COR-L47 (cell line): Measurements from ENCODE around the gene CENPU.

Experiments
- DNase-seq: peaks from one replicate; lab custom pipeline; 2025; lab: John Stamatoyannopoulos, UW

CENPU gene

GRCh38 chr4:184712322-184712721 lies 21.6 kb downstream of the CENPU start:
- DNase-seq, result no peak

GRCh38 chr4:184706453-184706852 lies 27.4 kb downstream of the CENPU start:
- DNase-seq, result no peak

GRCh38 chr4:184705692-184706091 lies 28.2 kb downstream of the CENPU start:
- no peak for DNase-seq

- no peak for DNase-seq
Measured at GRCh38 chr4:184702114-184702513, 31.8 kb downstream of the CENPU start.

GRCh38 chr4:184699941-184700340 lies 34.0 kb downstream of the CENPU start:
- DNase-seq, result no peak

- no peak for DNase-seq
Measured at GRCh38 chr4:184697956-184698355, 35.9 kb downstream of the CENPU start.

GRCh38 chr4:184695178-184695896 lies 38.6 kb downstream of the CENPU start:
- DNase-seq, result no peak

GRCh38 chr4:184694412-184694956 lies 39.4 kb downstream of the CENPU start:
- DNase-seq, result no peak

- DNase-seq, result no peak
Measured at GRCh38 chr4:184693056-184693455, 40.8 kb downstream of the CENPU start.

- no peak for DNase-seq
Measured at GRCh38 chr4:184689681-184690080, 44.2 kb downstream of the CENPU start.

GRCh38 chr4:184688447-184688846 lies 45.4 kb downstream of the CENPU start:
- no peak for DNase-seq

- no peak for DNase-seq
Measured at GRCh38 chr4:184688005-184688404, 45.9 kb downstream of the CENPU start.

GRCh38 chr4:184684491-184685189 lies 49.3 kb downstream of the CENPU start:
- no peak for DNase-seq

GRCh38 chr4:184681916-184682315 lies 52.0 kb downstream of the CENPU start:
- DNase-seq, result no peak

- no peak for DNase-seq
Measured at GRCh38 chr4:184680698-184681097, 53.2 kb downstream of the CENPU start.

- DNase-seq, result no peak
Measured at GRCh38 chr4:184675821-184676492, 57.9 kb downstream of the CENPU start.

- no peak for DNase-seq
Measured at GRCh38 chr4:184675018-184675417, 58.9 kb downstream of the CENPU start.

GRCh38 chr4:184674011-184674410 lies 59.9 kb downstream of the CENPU start:
- DNase-seq, result no peak

- DNase-seq, result no peak
Measured at GRCh38 chr4:184672741-184673140, 61.2 kb downstream of the CENPU start.

GRCh38 chr4:184671101-184671500 lies 62.8 kb downstream of the CENPU start:
- DNase-seq, result no peak

GRCh38 chr4:184669251-184669650 lies 64.6 kb downstream of the CENPU start:
- no peak for DNase-seq

GRCh38 chr4:184668511-184669114 lies 65.3 kb downstream of the CENPU start:
- no peak for DNase-seq
